HG03575 (cell line): ENCODE results near the gene KIRREL1.

Source experiments
- ATAC-seq: cut with Tn5 transposase; IDR thresholded peaks from one replicate; pipeline ENCODE4 v1.9.1; 2021; ENCODE audit not compliant: unreplicated experiment, insufficient number of reproducible peaks, low FRiP score; ENCODE audit errors: extremely low read depth

KIRREL1 gene

GRCh38 chr1:158022554-158023312 lies 29.3 kb downstream of the KIRREL1 start:
- no peak for ATAC-seq

DNA sequence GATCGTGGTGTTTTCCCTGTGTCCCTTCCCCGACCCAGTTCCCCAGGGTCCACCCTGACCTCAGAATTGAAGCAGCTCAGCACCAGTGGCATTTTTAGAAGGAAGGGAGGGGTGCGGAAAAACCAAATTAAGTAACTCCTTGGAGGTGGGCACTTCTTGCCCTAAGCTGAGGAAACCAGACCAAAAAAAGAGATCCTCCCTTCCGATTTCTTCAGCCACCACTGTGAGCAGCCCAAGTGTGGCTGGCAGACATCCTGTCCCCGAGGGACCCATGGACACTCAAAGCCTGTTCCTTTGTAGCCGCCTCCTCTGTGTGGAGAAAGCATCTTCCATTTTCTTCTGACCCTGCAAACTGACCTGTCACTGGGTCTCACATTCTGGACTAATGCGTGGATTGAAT lies 31.3 kb downstream of the KIRREL1 start:
- no peak for ATAC-seq

GRCh38 chr1:158025576-158026230 lies 32.3 kb downstream of the KIRREL1 start:
- no peak for ATAC-seq

DNA sequence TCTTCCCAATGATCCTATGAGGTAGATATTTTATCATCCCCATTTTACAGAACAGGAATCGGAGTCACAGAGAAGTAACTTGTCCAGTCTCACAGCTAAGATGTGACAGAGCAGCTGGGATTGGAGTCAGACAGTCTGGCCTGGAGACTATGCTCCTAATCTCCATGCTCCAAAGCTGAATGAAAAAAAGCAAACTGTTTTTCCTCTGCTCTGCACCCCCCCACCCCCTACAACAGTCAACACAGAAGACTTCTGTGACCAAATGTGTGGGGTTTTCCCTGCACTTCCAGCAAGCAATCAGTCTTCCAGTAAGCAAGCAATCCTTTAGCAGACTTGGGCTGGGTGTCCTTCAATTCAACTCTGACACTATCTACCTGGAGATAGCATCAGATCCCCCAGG lies 33.2 kb downstream of the KIRREL1 start:
- no peak for ATAC-seq

GRCh38 chr1:158027508-158027907 lies 34.1 kb downstream of the KIRREL1 start:
- ATAC-seq, result no peak

GRCh38 chr1:158028969-158029368 lies 35.5 kb downstream of the KIRREL1 start:
- ATAC-seq, result no peak

GRCh38 chr1:158035014-158035413 lies 41.6 kb downstream of the KIRREL1 start:
- no peak for ATAC-seq

GRCh38 chr1:158035976-158036583 lies 42.6 kb downstream of the KIRREL1 start:
- ATAC-seq, result no peak

- ATAC-seq, result no peak
Observed at GRCh38 chr1:158037008-158037865, 43.8 kb downstream of the KIRREL1 start.

- ATAC-seq, result no peak
Observed at GRCh38 chr1:158037866-158038359, 44.5 kb downstream of the KIRREL1 start.

DNA sequence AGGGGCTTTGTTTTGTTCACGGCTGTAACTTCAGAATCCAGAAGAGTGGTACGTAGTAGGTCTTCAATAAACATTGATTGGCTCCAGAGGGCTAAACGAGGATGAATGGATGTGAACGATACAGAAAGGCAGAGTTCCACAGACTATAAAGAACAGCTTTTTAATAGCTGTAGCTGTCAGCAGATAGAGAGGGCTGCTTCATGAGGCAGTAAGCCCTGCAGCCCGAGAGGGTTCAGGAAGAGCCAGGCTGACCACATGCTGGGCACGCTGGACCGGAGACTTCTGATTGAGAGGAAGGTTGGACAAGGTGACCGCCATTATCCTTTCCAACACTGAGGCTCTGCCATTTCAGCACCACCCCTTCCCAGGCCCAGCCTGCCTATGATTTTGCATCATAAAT lies 45.3 kb downstream of the KIRREL1 start:
- ATAC-seq, result no peak

GRCh38 chr1:158039380-158039779 lies 45.9 kb downstream of the KIRREL1 start:
- no peak for ATAC-seq

- ATAC-seq, result no peak
Observed at GRCh38 chr1:158040323-158040722, 46.9 kb downstream of the KIRREL1 start.

- ATAC-seq, result no peak
Observed at GRCh38 chr1:158043232-158043631, 49.8 kb downstream of the KIRREL1 start.

DNA sequence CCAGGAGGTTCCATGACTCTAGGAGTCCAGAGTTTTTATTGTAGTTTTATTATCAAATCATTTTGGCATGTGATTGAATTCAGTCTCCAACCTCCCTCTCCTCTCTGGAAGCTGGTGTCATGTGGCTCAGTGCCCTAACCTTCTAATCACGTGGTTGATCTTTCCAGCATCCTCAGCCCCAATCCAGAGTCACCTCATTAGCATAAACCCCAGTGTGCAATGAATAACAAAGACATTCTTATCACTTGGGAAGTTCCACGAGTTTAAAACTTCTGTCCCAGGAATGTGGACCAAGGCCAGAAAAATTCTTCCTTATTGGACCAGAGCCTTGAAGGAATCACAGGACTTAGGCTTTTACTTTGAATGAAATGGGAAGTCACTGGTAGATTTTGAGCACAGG lies 52.2 kb downstream of the KIRREL1 start:
- no peak for ATAC-seq

GRCh38 chr1:158046715-158047510 lies 53.5 kb downstream of the KIRREL1 start:
- no peak for ATAC-seq

GRCh38 chr1:158048371-158049067 lies 55.1 kb downstream of the KIRREL1 start:
- ATAC-seq, result no peak

DNA sequence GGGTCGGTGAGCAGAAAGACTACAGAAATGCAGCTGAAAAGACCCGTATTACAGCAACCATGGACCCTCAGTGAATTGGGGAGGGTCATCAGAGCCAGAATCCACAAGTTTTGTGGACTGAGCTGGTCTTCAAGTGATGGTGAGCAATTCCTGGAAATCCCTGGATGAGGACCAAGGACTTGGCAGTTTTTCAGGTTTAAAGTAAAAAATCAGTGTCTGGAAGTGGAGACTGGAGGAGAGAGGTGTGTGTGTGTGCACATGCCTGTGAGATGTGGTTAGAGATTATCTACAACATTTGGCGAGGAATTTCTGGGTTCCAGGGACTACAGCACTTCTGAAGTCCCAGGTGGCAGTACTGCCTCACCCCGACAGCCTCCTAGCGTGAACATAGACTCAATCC lies 56.4 kb downstream of the KIRREL1 start:
- no peak for ATAC-seq
